HG03571 (cell line): ENCODE results near the gene DNAH9.

Experiments used
- ATAC-seq: cut with Tn5 transposase; IDR thresholded peaks from one replicate; pipeline ENCODE4 v1.9.1; 2021; ENCODE audit not compliant: unreplicated experiment

The DNAH9 gene

DNA sequence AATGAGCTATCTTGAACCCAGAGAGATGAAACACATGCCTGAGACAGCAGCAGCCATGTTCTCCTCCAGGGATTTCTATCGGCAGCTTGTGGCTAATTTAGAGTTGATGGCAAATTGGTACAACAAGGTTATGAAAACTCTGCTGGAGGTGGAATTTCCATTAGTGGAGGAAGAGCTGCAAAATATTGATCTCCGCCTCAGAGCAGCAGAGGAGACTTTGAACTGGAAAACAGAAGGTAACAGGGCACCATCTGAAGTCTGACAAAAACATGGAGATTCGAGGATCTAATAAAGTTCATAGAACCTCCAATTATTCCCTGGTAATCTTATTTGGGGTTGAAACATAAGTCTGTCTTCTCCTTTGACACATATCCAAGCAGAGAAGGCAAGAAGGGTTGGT, 52.8 kb downstream of the DNAH9 start:
- ATAC-seq, result no peak

DNA sequence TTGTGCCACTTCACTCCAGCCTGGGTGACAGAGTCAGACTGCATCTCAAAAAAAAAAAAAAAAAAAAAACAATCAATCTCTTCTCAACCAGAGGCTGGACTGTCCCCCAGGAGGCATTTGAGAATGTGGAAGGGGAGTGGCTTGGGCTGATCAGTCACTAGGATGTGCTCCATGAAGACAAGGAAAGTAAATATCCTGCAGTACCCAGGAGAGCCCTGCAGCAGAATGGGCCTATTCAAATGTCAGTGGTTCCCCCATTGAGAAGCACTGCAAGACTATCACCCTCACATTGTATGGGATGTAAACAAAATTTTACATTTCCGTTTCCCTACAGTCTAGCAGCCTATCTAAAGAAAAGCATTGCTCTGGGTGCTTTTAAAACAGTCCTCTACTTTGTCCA, 70.3 kb downstream of the DNAH9 start:
- no peak for ATAC-seq

DNA sequence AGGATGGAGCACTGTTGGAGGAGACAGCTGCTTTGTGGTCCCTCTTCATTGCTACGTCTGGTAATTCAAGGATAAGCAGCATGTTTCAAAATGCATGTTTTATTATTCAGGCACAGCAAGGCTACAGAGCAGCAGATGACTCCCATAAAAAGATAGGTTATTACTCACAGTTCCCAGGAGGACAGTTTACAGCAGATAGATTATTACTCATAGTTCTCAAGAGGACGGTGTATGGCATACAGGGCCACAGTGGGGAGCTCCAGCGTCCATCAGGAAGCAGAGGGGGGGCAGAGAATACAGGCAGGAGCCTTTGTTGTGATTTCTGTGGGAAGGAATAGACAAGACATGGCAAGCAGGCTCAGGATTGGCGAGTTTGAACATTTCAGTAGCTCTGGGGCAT, 72.9 kb downstream of the DNAH9 start:
- ATAC-seq, result no peak

DNA sequence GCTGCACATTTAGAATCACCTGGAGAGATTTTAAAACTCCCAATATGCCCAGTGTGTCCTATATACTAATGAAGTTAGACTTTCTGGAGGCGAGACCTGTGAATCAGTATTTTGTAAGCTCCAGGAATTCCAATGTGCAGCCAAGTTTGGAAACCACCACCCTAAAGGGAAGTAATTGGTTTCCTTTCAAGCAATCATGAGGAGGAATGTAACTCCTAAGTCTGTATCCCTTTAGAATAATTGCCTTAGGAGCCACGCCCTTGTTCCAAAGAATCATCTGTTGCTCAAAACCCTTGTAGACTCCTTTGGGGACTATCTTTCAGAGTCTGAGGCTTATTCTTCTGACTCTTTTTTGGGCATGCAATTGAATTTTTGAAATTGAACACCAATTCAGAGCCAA, 84.4 kb downstream of the DNAH9 start:
- ATAC-seq, result no peak

DNA sequence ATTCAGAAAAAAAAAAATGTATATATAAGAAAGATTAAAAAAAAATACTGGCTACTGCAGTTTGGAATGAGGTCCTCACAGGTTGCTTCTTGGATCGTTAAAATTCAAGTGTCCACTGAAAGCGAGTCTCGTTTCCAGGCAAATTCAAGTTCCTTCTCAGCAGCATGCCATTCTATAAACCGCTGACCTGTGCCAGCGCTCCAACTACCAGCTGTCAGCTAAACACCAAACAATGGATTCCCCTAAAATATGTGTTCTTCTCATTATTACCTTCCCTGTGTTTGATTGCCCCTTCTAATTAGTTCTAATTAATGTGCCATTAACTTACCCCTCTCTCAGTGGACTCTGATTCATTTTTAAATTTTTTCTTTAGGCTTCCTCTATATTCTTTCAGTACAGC, 92.4 kb downstream of the DNAH9 start:
- no peak for ATAC-seq

DNA sequence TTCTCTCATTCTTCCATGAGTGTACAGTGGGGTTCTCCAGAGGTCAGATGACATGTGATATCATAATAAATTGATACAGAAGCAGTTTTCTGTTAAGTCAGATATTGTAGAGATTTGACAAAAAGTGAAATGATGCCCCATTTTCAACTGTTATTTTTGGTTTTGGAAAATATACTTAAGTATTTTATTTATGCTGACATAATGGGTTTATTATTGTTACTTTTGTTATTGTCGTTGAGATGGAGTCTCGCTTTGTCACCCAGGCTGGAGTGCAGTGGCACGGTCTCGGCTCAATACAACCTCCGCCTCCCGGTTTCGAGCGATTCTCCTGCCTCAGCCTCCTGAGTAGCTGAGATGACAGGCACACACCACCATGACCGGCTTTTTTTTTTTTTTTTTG, 94.4 kb downstream of the DNAH9 start:
- no peak for ATAC-seq

DNA sequence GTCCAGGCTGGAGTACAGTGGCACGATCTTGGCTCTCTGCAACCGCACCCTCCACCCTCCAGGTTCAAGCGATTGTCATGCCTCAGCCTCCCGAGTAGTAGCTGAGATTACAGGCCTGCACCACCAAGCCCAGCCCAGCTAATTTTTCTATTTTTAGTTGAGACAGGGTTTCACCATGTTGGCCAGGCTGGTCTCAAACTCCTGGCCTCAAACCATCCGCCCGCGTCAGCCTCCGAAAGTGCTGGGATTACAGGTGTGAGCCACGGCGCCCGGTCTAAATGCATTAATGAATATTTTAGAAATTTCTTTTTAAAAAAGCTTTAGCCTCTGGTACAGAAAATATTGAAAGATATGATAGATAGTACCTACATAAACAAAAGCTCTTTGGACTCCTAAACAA, 95.0 kb downstream of the DNAH9 start:
- no peak for ATAC-seq

DNA sequence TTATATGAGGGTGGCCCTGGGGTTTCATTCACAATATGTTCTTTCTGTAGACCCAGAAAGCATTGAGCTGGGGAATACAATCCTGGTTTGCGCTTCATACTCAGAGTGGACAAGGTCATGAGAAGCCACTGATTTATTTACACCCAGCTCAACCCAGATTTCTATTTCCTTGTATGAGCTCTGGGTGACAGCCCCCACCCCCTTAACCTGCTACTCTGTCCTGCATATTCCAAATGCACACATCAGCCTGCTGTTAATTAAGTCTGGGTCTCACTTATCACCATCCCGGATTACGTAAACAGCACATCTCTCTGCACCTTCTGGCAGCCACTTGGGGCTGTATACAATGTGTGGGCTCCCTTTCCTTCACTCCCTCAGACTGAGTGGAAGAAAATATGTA, 102.4 kb downstream of the DNAH9 start:
- ATAC-seq, result no peak

DNA sequence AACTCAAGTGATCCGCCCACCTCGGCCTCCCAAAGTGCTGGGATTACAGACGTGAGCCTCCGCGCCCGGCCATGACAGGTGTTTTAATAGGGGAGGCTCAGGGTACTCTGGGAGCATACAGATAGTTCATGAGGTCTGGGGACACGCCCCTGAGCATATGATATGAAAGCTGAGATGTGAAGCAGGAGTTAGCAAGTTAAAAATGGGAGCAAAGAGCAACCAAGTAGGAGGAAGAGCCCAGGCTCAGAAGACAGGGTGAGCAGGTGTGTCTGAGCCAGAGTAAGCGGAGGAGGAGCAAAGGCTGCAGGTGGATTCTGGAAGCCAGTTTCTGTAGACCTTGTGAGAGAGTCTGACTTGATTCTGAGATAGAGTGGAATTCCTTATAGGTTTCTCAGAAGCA, 103.6 kb downstream of the DNAH9 start:
- ATAC-seq, result no peak

DNA sequence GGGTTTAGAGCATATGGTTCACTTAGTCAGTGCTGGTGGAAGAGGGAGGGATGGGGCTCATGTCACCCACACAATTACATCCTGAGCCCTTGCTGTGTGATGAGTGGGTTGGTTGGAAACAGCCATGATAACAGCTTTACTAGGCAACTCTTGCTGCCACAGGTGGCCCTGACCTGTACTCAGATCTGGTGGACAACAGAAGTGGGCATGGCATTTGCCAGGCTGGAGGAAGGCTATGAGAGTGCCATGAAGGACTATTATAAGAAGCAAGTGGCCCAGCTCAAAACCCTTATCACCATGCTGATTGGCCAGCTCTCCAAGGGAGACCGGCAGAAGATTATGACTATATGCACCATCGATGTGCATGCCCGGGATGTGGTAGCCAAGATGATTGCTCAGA, 105.8 kb downstream of the DNAH9 start:
- ATAC-seq, result no peak

DNA sequence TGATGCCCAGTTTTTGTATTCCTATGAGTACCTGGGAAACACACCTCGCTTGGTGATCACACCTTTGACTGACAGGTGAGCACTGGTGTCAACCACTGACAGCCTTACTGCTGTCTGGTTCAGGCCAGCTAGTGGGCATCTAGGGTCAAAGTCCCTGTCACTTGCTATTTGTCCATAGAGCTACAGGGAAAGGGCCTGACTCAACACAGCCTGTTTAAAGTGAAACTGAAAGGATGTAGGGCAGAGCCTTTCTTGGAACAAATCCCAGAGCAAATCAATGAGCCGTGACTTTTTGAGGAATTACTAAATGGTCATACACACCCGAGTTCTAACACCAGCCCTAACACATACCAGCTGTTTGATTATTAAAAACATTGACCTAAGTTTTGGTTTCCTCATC, 106.8 kb downstream of the DNAH9 start:
- ATAC-seq, result no peak

DNA sequence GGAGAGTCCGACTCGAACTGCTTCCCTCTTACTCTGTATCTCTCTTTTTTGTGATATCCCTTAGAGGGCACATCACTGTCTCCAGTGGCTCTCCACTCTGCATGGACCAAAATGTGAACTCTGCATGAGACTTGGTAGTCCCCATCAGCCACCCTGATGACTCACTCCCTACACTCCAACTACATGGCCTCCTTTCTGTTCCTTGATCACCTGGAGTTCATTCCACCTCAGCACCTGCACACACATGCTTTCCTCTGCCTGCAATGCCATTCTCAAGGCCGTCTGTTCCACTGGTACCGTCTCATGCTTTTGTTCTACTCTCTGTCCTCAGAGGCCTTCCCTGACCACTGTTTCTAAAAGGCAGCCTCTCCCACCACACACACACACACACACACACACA, 109.3 kb downstream of the DNAH9 start:
- no peak for ATAC-seq

DNA sequence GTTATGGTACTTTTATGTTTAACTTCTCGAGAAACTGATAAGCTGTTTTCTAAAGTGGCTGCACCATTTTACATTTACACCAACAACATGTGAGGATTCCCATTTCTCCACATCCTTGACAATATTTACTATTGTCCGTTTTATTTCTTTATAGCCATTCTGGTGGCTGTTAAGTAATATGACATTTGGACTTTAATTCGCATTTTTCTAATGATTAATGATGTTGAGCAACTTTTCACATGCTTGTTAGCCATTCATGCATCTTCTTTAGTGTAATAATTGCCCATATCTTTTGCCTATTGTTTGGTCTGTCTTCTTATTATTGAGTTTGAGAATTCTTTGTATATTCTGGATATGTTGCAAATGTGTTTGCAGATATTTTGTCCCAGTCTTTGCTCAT, 114.2 kb downstream of the DNAH9 start:
- ATAC-seq, result no peak

DNA sequence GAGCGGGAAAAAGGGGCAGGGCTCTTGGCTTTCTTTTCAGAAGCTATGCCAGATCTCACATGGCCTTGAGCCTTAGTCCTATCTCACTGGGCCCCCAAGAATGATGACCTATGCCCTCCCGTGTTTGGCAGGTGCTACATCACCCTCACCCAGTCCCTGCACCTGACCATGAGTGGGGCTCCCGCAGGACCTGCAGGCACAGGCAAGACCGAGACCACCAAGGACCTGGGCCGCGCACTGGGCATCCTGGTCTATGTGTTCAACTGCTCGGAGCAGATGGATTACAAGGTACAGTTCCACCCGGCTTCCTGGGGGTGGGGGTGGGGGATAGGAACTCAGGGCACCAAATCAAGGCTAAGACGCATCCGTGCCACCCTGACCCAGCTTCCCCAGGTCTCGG, 120.9 kb downstream of the DNAH9 start:
- ATAC-seq, result no peak

DNA sequence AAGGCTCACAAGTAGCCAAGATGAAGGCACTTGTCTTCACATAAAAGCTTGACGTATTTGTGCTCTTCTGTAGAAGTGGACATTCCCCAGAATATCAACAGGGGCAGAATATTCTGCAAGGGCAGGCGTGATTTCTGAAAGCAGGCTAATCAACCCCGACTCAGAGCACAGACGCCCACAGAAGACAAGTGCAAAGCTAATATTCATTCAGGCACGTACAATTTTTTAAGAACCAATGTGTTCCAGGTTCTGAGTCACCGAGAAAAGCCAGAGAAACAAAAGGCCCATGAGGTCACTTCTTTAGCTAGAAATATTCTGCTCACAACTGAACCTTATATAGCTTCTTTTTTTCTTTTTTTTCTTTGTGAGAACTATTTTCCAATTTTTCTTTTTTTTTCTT, 121.6 kb downstream of the DNAH9 start:
- no peak for ATAC-seq

DNA sequence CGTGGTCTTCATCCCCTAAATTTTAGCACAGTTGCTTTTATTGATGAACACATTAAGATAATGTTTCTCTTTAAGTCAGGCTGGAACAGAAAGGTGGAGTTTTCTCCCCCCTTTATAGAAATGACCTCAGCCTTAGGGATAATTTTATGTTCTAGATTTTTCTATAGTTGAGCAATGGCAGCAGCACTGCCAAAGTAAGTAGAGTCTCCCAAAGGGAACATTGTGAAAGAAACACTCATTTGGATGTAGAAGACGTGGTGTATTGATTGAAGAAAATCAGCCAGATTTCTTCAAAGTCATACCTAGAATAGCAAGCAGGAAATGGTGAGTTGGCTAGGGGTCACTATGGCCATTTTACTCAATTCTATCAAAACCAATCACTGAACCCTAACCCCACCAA, 122.5 kb downstream of the DNAH9 start:
- ATAC-seq, result no peak

DNA sequence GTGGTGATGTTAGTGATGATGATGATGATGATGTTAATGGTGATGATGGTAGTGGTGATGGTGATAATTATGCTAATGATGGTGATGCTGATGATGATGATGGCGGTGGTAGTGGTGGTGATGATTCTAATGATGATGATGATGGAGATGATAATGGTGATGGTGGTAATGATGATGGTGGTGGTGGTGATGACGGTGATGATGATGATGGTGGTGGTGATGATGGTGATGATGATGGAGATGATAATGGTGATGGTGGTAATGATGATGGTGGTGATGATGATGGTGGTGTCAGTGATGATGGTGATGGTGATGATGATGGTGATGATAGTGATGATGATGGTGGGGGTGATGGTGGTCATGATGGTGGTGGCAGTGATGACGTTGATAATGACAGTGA, 132.5 kb downstream of the DNAH9 start:
- no peak for ATAC-seq

DNA sequence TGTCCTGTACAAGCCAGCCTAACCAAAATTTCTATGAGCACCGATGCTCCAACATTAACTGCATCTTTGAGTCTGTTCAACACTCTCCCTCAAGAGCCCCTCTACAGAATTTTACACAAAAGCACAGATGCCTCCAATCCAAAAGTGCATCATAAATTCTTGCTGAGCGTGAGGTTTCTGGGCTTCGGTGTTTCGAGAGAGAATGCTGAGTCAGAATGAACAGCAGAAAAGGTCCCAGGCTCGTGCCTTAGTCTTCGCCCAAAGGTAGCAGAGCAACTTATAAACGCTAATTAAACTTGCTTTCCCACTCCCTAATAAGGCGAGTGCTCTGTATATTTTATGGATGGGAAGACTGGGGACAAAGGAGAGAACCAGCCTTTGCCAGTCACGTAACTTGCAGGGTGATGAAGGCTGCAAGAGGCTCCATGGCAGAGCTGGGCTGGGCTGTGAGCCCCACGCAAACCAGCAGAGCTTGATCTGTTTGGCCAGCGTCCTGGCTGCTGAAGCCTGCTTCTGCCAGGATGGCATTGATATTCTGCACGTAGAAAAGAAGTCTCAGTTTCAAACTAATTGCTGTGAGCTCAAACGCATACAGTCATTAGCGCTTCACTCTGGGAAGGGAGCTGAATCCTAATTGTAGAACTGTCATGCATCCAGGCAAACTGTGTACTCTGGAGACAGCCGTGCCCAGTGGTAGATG, 138.5 kb downstream of the DNAH9 start:
- no peak for ATAC-seq

DNA sequence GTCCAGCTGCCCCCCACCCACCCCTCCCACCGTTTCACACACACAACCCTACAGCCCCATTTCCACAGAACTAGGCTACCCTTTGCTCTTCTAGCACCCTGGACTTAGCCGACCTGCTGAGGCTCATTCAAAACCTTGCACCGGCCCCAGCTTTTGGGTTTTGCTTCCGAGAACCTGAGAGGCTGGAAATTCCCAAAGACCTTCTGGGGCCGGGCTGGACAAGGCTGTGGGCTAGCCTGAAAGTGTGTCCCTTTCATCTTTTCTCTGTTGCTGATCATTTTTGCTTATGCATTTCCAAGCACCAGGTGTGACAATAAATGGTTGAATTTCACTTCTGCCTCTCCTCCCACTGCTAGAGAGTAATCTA, 139.0 kb downstream of the DNAH9 start:
- no peak for ATAC-seq

DNA sequence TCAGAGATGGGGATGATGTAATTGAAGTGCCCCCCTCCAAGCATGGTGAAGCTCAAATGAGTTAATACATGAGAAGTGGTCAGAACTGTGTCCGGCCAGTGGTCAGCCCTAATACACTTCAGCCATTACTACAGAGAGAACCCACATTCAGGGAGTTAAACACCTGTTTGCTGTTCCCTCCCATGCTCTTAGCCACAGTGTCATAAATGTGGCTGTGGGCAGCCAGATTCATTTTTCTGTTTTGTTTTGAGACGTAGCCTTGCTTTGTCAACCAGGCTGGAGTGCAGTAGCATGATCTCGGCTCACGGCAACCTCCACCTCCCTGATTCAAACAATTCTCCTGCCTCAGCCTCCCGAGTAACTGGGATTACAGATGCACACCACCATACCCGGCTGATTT, 139.9 kb downstream of the DNAH9 start:
- no peak for ATAC-seq

DNA sequence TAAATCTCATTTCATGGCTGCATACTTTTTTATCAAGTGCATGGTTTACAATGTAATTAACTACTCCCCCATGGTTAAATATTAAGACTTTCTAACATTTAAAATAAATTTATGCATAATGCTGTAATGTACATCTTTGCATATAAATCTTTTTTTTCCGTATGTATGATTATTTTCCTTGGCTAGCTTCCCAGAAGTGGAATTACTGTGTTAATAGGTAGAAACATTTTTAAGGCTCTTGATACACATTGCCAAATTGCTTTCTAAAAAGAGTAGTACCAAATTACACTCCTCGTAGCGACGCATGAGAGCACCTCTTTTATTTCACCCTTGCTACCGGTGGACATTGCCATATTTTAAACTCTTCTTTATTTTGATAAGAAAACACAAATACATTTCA, 141.1 kb downstream of the DNAH9 start:
- no peak for ATAC-seq

DNA sequence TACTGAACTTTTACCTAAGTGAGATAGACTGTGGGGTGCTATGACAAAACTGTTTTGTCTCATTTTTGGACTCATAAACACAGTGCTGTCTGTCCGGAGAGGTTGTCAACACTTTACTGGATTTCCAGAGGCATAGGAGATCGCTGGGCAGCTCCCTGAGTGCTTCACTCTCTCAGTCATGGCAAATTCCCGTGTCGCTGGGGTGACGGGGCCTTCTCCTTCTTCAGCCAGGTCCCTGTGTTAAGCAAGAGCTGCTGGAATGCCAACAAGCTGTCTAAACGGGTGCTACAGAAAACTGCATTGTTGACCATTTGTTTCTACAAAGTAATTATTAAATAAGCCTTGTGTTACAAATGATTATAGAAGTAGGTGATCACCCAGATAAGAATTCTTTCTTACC, 141.6 kb downstream of the DNAH9 start:
- no peak for ATAC-seq

DNA sequence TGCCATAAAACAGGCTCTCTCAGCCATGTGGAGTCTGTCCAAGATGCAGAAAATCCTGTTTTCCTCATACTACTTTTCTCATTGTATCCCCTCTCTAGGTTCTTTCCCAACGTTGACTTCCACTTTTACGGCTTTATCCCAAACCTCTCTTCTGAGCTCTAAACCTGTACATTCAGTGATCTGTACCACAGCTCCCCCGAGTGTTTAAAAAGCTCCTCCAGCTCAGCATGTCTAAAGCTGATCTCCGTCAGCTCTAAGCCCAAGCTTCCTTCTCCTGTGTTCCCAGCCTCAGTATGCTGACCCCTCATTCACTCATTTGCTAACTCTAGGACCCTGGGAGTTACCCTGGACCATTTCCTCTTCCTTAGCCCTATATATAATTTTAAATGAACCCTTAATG, 144.6 kb downstream of the DNAH9 start:
- no peak for ATAC-seq

DNA sequence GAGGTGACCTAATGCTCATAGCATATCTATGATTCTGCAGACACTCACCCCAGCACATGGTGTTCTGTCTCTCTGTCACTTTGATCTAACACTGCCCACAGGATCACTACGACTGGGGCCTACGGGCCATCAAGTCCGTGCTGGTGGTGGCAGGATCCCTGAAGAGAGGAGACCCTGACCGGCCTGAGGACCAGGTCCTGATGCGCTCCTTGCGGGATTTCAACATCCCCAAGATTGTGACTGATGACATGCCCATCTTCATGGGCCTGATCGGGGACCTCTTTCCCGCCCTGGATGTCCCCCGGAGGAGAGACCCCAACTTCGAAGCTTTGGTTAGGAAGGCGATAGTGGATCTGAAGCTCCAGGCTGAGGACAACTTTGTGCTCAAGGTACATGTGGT, 146.4 kb downstream of the DNAH9 start:
- ATAC-seq, result no peak
